ENCODE measurements around the gene MEOX1. TPM values are rescaled to one million over a fixed set of nuclear protein-coding genes. Genes with fewer than 3 reads are reported as not detected.

Gene MEOX1
- total and polyA plus RNA-seq, 2 of the 8 experiments (the other 6 are each of a cell fraction or from before 2014, with no cell fraction given), result not detected

DNA sequence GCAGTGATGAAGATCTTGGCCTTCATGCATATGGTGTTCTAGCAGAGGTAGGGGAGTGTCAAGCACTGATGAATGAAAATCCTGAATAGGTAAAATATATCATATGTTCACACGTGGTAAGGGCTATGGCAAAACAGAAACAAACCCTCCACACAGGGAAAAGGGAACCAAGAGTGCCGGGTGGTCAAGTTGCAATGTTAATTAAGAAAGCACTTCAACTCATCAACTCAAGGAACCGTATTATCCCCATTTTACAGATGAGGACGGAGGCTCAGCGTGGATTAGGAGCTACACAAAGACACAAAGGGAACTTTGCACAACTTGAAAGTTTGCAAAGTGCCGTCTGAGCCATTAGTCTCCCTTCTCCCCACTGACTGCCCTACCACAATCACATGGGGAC, 28.1 kb upstream of the MEOX1 start:
- Histone ChIP-seq H2AK5ac (ENCODE audit: low read depth, low read length) (no peak overlapping the region), H4K91ac (replicated peaks; ENCODE audit: insufficient read length, low read length) (no peak overlapping the region), H2AFZ (ENCODE audit: low read length) (no peak overlapping the region), H3K56ac (replicated peaks; ENCODE audit: insufficient read length, low read depth, low read length) (no peak overlapping the region), H3K36me3 (ENCODE audit: control insufficient read depth in 2 of 4, insufficient read depth in 4 of 4, low read length in 3 of 4) (no peaks in the 10 kb centered on the region), H2BK12ac (ENCODE audit: low read depth, low read length) (no peak overlapping the region), H3K23me2 (ENCODE audit: low read depth, low read length) (no peaks in the 10 kb centered on the region), H3K4me2 (ENCODE audit: insufficient read depth in 1 of 2, low read depth in 2 of 2, low read length in 2 of 2) (no peak overlapping the region), H3K79me2 (ENCODE audit: control insufficient read depth in 1 of 2, insufficient read depth in 2 of 2, low read length in 2 of 2) (no peaks in the 10 kb centered on the region), H3K18ac (ENCODE audit: extremely low read depth, low read length) (no peak overlapping the region), H3K9me3 (ENCODE audit: insufficient read depth in 2 of 2, low read depth in 1 of 2, low read length in 1 of 2) (no peaks in the 10 kb centered on the region), H3K79me1 (ENCODE audit: low read depth, low read length) (no peaks in the 10 kb centered on the region), H2BK20ac (ENCODE audit: low read length) (no peak overlapping the region), H3K14ac (ENCODE audit: insufficient read length) (no peak overlapping the region), H4K20me1 (replicated peaks in 1 of 2; ENCODE audit: control insufficient read depth in 1 of 2, insufficient read depth in 2 of 2, low read length in 2 of 2) (no peaks in the 10 kb centered on the region), H4K5ac (ENCODE audit: insufficient read length, low read depth, low read length) (no peak overlapping the region), H3K4me1 (replicated peaks in 1 of 4; ENCODE audit: control insufficient read depth in 3 of 4, insufficient read depth in 4 of 4, low read length in 3 of 4) (peaks cover 0 to 3% (median 0%) of the 10 kb centered on the region in 4 experiments; a peak in 1 of 7 replicates), H3K27ac (ENCODE audit: low read depth, low read length) (no peak overlapping the region), H3K23ac (ENCODE audit: insufficient read length) (no peak overlapping the region), H3K9ac (replicated peaks in 1 of 4; ENCODE audit: extremely low read depth in 1 of 4, low read depth in 3 of 4, low read length in 3 of 4) (no peak overlapping the region), H2BK120ac (replicated peaks; ENCODE audit: low read depth, low read length) (no peak overlapping the region), H2BK15ac (ENCODE audit: low read length) (no peak overlapping the region), H3K27me3 (replicated peaks in 1 of 4; ENCODE audit: control insufficient read depth in 3 of 4, extremely low read depth in 1 of 4, insufficient read depth in 3 of 4, low read length in 3 of 4) (no peaks in the 10 kb centered on the region), H2BK5ac (ENCODE audit: low read depth, low read length) (no peak overlapping the region), H3K4ac (replicated peaks; ENCODE audit: insufficient read length, low read depth, low read length) (no peak overlapping the region), H3K4me3 (ENCODE audit: extremely low read depth in 1 of 4, insufficient read depth in 2 of 4, low read depth in 3 of 4, low read length in 4 of 4) (no peak overlapping the region), H4K8ac (ENCODE audit: extremely low read depth, insufficient read depth, low read length) (no peak overlapping the region)
- POLR2A ChIA-PET (ENCODE audit: partially characterized antibody), result no interaction called here
- CTCF ChIA-PET (ENCODE audit: partially characterized antibody), result interaction anchor here (1.2 to 23.7 kb wide), 5 partner anchors 14 to 80 kb away, joined by 3 to 969 read pairs (median 30); partner anchors contain the start of gene SOST
- DNase-seq (ENCODE audit: low read depth in 1 of 2, low spot score in 2 of 2) (no peak), FAIRE-seq (no peak)
- WGBS, 2 experiments (ENCODE audit: extremely low coverage in 1 of 2, insufficient coverage in 1 of 2, insufficient read length in 1 of 2, insufficient replicate concordance in 2 of 2, low coverage in 1 of 2, low lambda C conversion rate in 2 of 2, missing lambda C conversion rate in 1 of 2), result 79% methylated on average over 6 of the region's 6 CpGs; no CpG with 5 or more reads in 1 of the 2 experiments
